SU-DHL-6 (cell line): ENCODE results near the gene FOCAD.

Source experiments
- H2AFZ ChIP-seq: fragments of 200-600 bp; sonication (generic); 2 replicates; pipeline ENCODE4 v1.6.1; 2014; ENCODE audit warnings: low read depth, mild to moderate bottlenecking, moderate library complexity, mixed read lengths, antibody characterized with exemption, low read length; ENCODE audit not compliant: severe bottlenecking
- H3F3A ChIP-seq: fragments of 200-600 bp; shearing (Covaris generic); 2 replicates; pipeline ENCODE4 v1.6.0; 2016; ENCODE audit warnings: antibody characterized with exemption, mild to moderate bottlenecking; ENCODE audit not compliant: insufficient read depth
- H3K27ac ChIP-seq: fragments of 200-600 bp; sonication (generic); 2 replicates; pipeline ENCODE4 v1.5.1; 2016; ENCODE audit warnings: low read depth, mild to moderate bottlenecking, low read length, moderate library complexity, mixed read lengths
- H3K27me3 ChIP-seq: fragments of 200-600 bp; sonication (generic), shearing (Covaris generic); 2 replicates; pipeline ENCODE4 v1.6.0; 2014; ENCODE audit warnings: mild to moderate bottlenecking, low read length
- H3K36me3 ChIP-seq: fragments of 200-600 bp; sonication (generic); 2 replicates; pipeline ENCODE4 v1.6.1; 2014; ENCODE audit warnings: mild to moderate bottlenecking, low read length, mixed read lengths
- H3K4me2 ChIP-seq: fragments of 300-600, 200-600 bp; shearing (Covaris generic), sonication (generic); 2 replicates; pipeline ENCODE4 v1.6.0; 2014; ENCODE audit warnings: low read length, low read depth, mild to moderate bottlenecking; ENCODE audit not compliant: poor library complexity, severe bottlenecking
- H3K4me3 ChIP-seq: fragments of 200-600 bp; sonication (generic); 2 replicates; pipeline ENCODE4 v1.5.1; 2014; ENCODE audit warnings: antibody characterized with exemption, low read length, mild to moderate bottlenecking, mixed read lengths; ENCODE audit not compliant: insufficient read depth, poor library complexity, severe bottlenecking
- H3K79me2 ChIP-seq: fragments of 200-600 bp; sonication (generic); 2 replicates; pipeline ENCODE4 v1.6.1; 2014; ENCODE audit warnings: mild to moderate bottlenecking, low read length, moderate library complexity; ENCODE audit not compliant: insufficient read depth
- H3K9ac ChIP-seq: fragments of 200-600 bp; sonication (generic); 2 replicates; pipeline ENCODE4 v1.7.0; 2014; ENCODE audit warnings: mild to moderate bottlenecking, low read length
- H3K9me2 ChIP-seq: fragments of 200-600 bp; sonication (generic); replicated peaks from 2 replicates; pipeline ENCODE4 v1.6.1; 2014; ENCODE audit warnings: low read length; ENCODE audit not compliant: insufficient read depth
- H3K9me3 ChIP-seq: fragments of 200-600 bp; sonication (generic); 2 replicates; pipeline ENCODE4 v1.6.1; 2014; ENCODE audit warnings: low read length, mixed read lengths; ENCODE audit not compliant: insufficient read depth
- H4K20me1 ChIP-seq: fragments of 200-600 bp; sonication (generic); 2 replicates; pipeline ENCODE4 v1.6.1; 2014; ENCODE audit warnings: low read depth, mild to moderate bottlenecking, antibody characterized with exemption, low read length, moderate library complexity, mixed read lengths
- CTCF ChIP-seq: fragments of 200-600 bp; sonication (generic); IDR thresholded peaks from one replicate; pipeline ENCODE4 v1.5.1; 2017; ENCODE audit warnings: antibody characterized with exemption, mild to moderate bottlenecking, low read length, moderate library complexity; ENCODE audit not compliant: insufficient read depth, poor library complexity, severe bottlenecking
- EZH2phosphoT487 ChIP-seq: fragments of 200-600 bp; sonication (generic), shearing (Covaris generic); conservative IDR thresholded peaks from 2 replicates; pipeline ENCODE4 v1.6.1; 2018; ENCODE audit warnings: mild to moderate bottlenecking, antibody characterized with exemption, low read length, moderate library complexity, mixed read lengths

The FOCAD gene

DNA sequence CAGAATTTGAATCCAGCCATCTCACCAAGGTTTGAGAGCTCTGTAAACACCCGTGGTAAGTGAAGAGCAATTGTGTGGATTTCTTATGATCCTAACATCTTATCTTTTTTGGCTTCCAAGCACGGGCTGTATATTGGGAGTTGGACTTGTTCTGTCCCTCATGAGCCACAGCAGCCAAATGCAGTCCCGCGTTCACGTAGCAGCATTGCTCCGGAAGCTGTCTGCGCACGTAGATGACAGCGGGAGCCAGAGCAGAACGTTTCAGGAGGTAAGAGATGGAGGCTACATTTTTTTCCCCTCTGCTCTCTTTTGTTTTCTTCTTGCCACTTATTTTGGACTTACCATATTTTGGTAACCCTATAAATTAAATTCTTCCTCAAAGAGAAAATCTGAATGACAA is 260.4 kb downstream of the FOCAD start:
- Histone ChIP-seq H2AFZ (no peak overlapping the region), H3K9ac (no peak overlapping the region), H3K4me3 (no peak overlapping the region), H3K9me3 (no peaks in the 10 kb centered on the region), H3K4me2 (no peak overlapping the region), H3K27me3 (no peaks in the 10 kb centered on the region), H3K79me2 (no peaks in the 10 kb centered on the region), H3F3A (no peaks in the 10 kb centered on the region), H3K9me2 (no peaks in the 10 kb centered on the region), H3K36me3 (no peaks in the 10 kb centered on the region), H4K20me1 (no peaks in the 10 kb centered on the region), H3K27ac (no peak overlapping the region)
- TF ChIP-seq EZH2phosphoT487 (no peak), CTCF (no peak)

GRCh38 chr9:20945269-20945668 is 261.2 kb downstream of the FOCAD start:
- Histone ChIP-seq H3K9me2 (no peaks in the 10 kb centered on the region), H3F3A (no peaks in the 10 kb centered on the region), H2AFZ (no peak overlapping the region), H3K4me3 (no peak overlapping the region), H3K9me3 (no peaks in the 10 kb centered on the region), H3K4me2 (no peak overlapping the region), H3K9ac (no peak overlapping the region), H3K27ac (no peak overlapping the region), H4K20me1 (no peaks in the 10 kb centered on the region), H3K36me3 (no peaks in the 10 kb centered on the region), H3K27me3 (no peaks in the 10 kb centered on the region), H3K79me2 (no peaks in the 10 kb centered on the region)
- TF ChIP-seq CTCF (no peak), EZH2phosphoT487 (no peak)

DNA sequence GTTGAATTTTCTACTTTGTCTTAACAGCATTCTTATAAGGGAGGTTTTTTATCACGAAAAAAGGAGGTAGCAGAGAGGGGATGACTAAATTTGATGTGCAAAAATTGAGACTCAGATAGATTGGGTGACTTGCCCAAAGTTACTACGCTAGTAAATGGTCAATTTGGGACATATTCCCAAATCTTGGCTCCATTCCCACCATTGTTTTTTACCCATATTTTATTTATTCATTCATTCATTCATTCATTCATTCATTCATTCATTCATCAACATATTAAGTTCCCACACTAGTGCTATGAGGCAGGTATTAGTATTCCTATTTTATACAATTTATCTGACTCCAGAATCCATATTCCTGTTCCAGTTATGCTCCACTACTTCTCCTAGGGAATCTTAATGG is 261.8 kb downstream of the FOCAD start:
- H2AFZ ChIP-seq, result no peak overlapping the region
- no peaks in the 10 kb centered on the region for H3K36me3 ChIP-seq
- no peaks in the 10 kb centered on the region for H3F3A ChIP-seq
- H3K9ac ChIP-seq, result no peak overlapping the region
- TF ChIP-seq EZH2phosphoT487, result no peak
- TF ChIP-seq CTCF, result no peak
- H3K79me2 ChIP-seq, result no peaks in the 10 kb centered on the region
- H3K27ac ChIP-seq, result no peak overlapping the region
- no peak overlapping the region for H3K4me3 ChIP-seq
- no peaks in the 10 kb centered on the region for H3K9me3 ChIP-seq
- no peaks in the 10 kb centered on the region for H3K27me3 ChIP-seq
- no peaks in the 10 kb centered on the region for H4K20me1 ChIP-seq
- H3K4me2 ChIP-seq, result no peak overlapping the region
- no peaks in the 10 kb centered on the region for H3K9me2 ChIP-seq

DNA sequence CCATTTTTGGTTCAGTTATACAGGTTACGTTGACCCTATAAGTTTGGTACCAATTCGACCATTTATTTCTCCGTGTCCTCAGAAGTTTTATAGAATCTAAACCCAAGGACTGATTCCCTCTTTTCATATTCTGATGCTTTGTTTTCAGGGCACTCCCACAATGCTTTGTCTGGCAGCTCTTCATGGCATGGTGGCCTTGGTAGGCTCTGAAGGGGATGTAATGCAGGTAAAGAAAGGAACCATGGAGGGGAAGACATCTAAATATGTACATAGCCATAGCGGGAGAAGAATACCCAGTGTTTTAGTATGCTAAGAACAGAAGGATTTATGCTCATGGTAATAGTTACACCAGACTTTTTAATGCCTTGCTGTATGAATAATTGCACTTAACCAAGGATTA is 264.6 kb downstream of the FOCAD start:
- Histone ChIP-seq H3K36me3 (no peaks in the 10 kb centered on the region), H3K4me3 (no peak overlapping the region), H3K27ac (no peak overlapping the region), H3K4me2 (no peak overlapping the region), H3K9me3 (no peaks in the 10 kb centered on the region), H2AFZ (no peak overlapping the region), H3K27me3 (no peaks in the 10 kb centered on the region), H3K79me2 (no peaks in the 10 kb centered on the region), H3F3A (no peaks in the 10 kb centered on the region), H3K9me2 (no peaks in the 10 kb centered on the region), H4K20me1 (no peaks in the 10 kb centered on the region), H3K9ac (no peak overlapping the region)
- no peak for TF ChIP-seq CTCF
- TF ChIP-seq EZH2phosphoT487, result no peak
